Measurements from ENCODE around the gene TLE6.

GRCh38 chr19:2978166-2978767 is 903 bp downstream of the TLE6 start:
- TF ChIP-seq CTCF (IDR thresholded peaks at IDR 0.05; ENCODE audit: insufficient read depth, low read depth, low read length) (no peak), EZH2 (IDR thresholded peaks at IDR 0.05; ENCODE audit: insufficient read depth, low read length) (no peak)

Data from astrocyte (in vitro differentiated cells and primary cell).